GM12873 (cell line): Measurements from ENCODE around the gene GJE1.

Experiments used
- CTCF ChIP-seq: IDR thresholded peaks from 2 replicates; pipeline ENCODE4 v1.5.1; 2012; ENCODE audit warnings: low read depth, mild to moderate bottlenecking, moderate library complexity, low read length, control low read depth; ENCODE audit not compliant: insufficient read depth; ENCODE audit errors: missing control alignments

The GJE1 gene

GRCh38 chr6:142132625-142133024 is at the start of gene GJE1:
GJE1 (plus strand) TSS chr6:142132925; CDS start chr6:142133159, 234 bp downstream.
- no peak for TF ChIP-seq CTCF

- no peak for TF ChIP-seq CTCF
Observed at GRCh38 chr6:142087950-142088857, 44.5 kb upstream of the GJE1 start.

GRCh38 chr6:142088858-142089216 is 43.9 kb upstream of the GJE1 start:
- TF ChIP-seq CTCF, result no peak

GRCh38 chr6:142112451-142113061 is 20.2 kb upstream of the GJE1 start:
- peak; percentile 67 for TF ChIP-seq CTCF

- TF ChIP-seq CTCF, result no peak
Observed at GRCh38 chr6:142117366-142117765, 15.4 kb upstream of the GJE1 start.

GRCh38 chr6:142118328-142118727 is 14.4 kb upstream of the GJE1 start:
- TF ChIP-seq CTCF, result no peak

- TF ChIP-seq CTCF, result no peak
Observed at GRCh38 chr6:142118925-142119324, 13.8 kb upstream of the GJE1 start.
